IMR-90 (cell line): ENCODE measurements around the gene CDK11B. TPM values are rescaled to one million over a fixed set of nuclear protein-coding genes. Genes with fewer than 3 reads are reported as not detected.

Source experiments
- ATAC-seq: fragments of 200-7000 bp; cut with Tn5 transposase; 2 replicates; pipeline ENCODE4 v1.9.1; 2020; ENCODE audit warnings: low read depth, mild to moderate bottlenecking, moderate library complexity
- BruUV-seq: library from RNA; stranded (reverse); fragments of 400-500 nt; replicated peaks from 2 replicates; lab custom pipeline; 2021; lab: Mats Ljungman, UMichigan
- CTCF ChIA-PET: fragments of 300-600 bp; formaldehyde crosslinking; extraction: SDS; loops from one replicate; lab custom pipeline; 2021; ENCODE audit warnings: antibody characterized with exemption; lab: Yijun Ruan, JAX
- POLR2A ChIA-PET: fragments of 300-600 bp; sonication (Branson Sonifier 250); formaldehyde crosslinking; loops from one replicate; lab custom pipeline; 2022; ENCODE audit warnings: antibody characterized with exemption; ENCODE audit not compliant: unreplicated experiment; lab: Charles Lee
- DNase-seq: peaks from one replicate; pipeline ENCODE4 v3.0.0; 2013
- H2AFZ ChIP-seq: replicated peaks from 2 replicates; pipeline ENCODE3; 2013; ENCODE audit warnings: low read length, mild to moderate bottlenecking; ENCODE audit not compliant: poor library complexity
- H2AK5ac ChIP-seq: 2 replicates; pipeline ENCODE4 v1.6.1; 2013; ENCODE audit warnings: low read depth, low read length, inconsistent platforms
- H2AK9ac ChIP-seq: replicated peaks from 2 replicates; pipeline ENCODE3; 2013; ENCODE audit warnings: mild to moderate bottlenecking, low read depth, low read length, moderate library complexity; ENCODE audit not compliant: poor library complexity
- H2BK120ac ChIP-seq: 2 replicates; pipeline ENCODE4 v1.6.1; 2013; ENCODE audit warnings: low read depth, low read length, inconsistent platforms
- H2BK15ac ChIP-seq: 3 replicates; pipeline ENCODE4 v1.6.1; 2013; ENCODE audit warnings: low read depth, low read length, inconsistent platforms
- H2BK20ac ChIP-seq: 2 replicates; pipeline ENCODE4 v1.6.1; 2013; ENCODE audit warnings: low read depth, mild to moderate bottlenecking, inconsistent platforms, low read length, moderate library complexity
- H2BK5ac ChIP-seq: 2 replicates; pipeline ENCODE4 v1.6.1; 2013; ENCODE audit warnings: mild to moderate bottlenecking, low read depth, low read length, inconsistent platforms; ENCODE audit not compliant: poor library complexity, severe bottlenecking
- H3K14ac ChIP-seq: replicated peaks from 2 replicates; pipeline ENCODE4 v1.6.1; 2013; ENCODE audit warnings: low read depth, low read length, inconsistent platforms
- H3K18ac ChIP-seq: 2 replicates; pipeline ENCODE4 v1.6.1; 2013; ENCODE audit warnings: low read depth, low read length, control low read depth
- H3K23ac ChIP-seq: 2 replicates; pipeline ENCODE4 v1.6.1; 2013; ENCODE audit warnings: low read depth, low read length, inconsistent platforms
- H3K27ac ChIP-seq: 2 replicates; pipeline ENCODE4 v1.5.1; 2013; ENCODE audit warnings: mild to moderate bottlenecking, control low read depth, low read length; ENCODE audit not compliant: insufficient read depth
- H3K27me3 ChIP-seq: 2 replicates; pipeline ENCODE4 v1.6.1; 2013; ENCODE audit warnings: low read length; ENCODE audit not compliant: control insufficient read depth, insufficient read depth
- H3K36me3 ChIP-seq: 2 replicates; pipeline ENCODE4 v1.6.1; 2013; ENCODE audit warnings: low read length, mixed read lengths; ENCODE audit not compliant: control insufficient read depth, insufficient read depth
- H3K4ac ChIP-seq: 2 replicates; pipeline ENCODE4 v1.6.1; 2013; ENCODE audit warnings: low read depth, low read length, inconsistent platforms
- H3K4me1 ChIP-seq: 2 replicates; pipeline ENCODE4 v1.6.1; 2013; ENCODE audit warnings: low read length, mixed read lengths; ENCODE audit not compliant: control insufficient read depth, insufficient read depth
- H3K4me2 ChIP-seq: 2 replicates; pipeline ENCODE4 v1.6.1; 2013; ENCODE audit warnings: low read depth, mild to moderate bottlenecking, control low read depth, low read length, moderate library complexity
- H3K4me3 ChIP-seq: 2 replicates; pipeline ENCODE4 v1.5.1; 2013; ENCODE audit warnings: low read depth, mild to moderate bottlenecking, control low read depth, low read length, moderate library complexity; ENCODE audit not compliant: insufficient read depth
- H3K56ac ChIP-seq: 2 replicates; pipeline ENCODE4 v1.6.1; 2013; ENCODE audit warnings: low read length, inconsistent platforms; ENCODE audit not compliant: insufficient read depth; ENCODE audit errors: extremely low read depth
- H3K79me1 ChIP-seq, 2 experiments: 2 replicates each; pipeline ENCODE4 v1.6.1; 2013; ENCODE audit warnings: low read length in 2 of 2, inconsistent platforms in 1 of 2, low read depth in 1 of 2
- H3K9ac ChIP-seq: 2 replicates; pipeline ENCODE4 v1.6.1; 2013; ENCODE audit warnings: low read depth, low read length, control low read depth
- H3K9me1 ChIP-seq: 2 replicates; pipeline ENCODE4 v1.6.1; 2013; ENCODE audit warnings: low read length, inconsistent platforms; ENCODE audit not compliant: insufficient read depth
- H3K9me3 ChIP-seq: 2 replicates; pipeline ENCODE4 v1.6.1; 2013; ENCODE audit warnings: low read length; ENCODE audit not compliant: control insufficient read depth, insufficient read depth
- H4K20me1 ChIP-seq: 2 replicates; pipeline ENCODE4 v1.6.1; 2013; ENCODE audit warnings: low read length, inconsistent platforms; ENCODE audit not compliant: insufficient read depth
- H4K5ac ChIP-seq: 2 replicates; pipeline ENCODE4 v1.6.1; 2013; ENCODE audit warnings: mild to moderate bottlenecking, low read depth, low read length, control low read depth
- H4K8ac ChIP-seq, 2 experiments: 2 replicates each; pipeline ENCODE4 v1.6.1; 2013; ENCODE audit warnings: low read depth in 2 of 2, low read length in 2 of 2, control low read depth in 1 of 2, inconsistent platforms in 1 of 2
- H4K91ac ChIP-seq: 2 replicates; pipeline ENCODE4 v1.6.1; 2013; ENCODE audit warnings: low read depth, low read length, inconsistent platforms; ENCODE audit not compliant: insufficient read depth
- CHD1 ChIP-seq: IDR thresholded peaks from 2 replicates; pipeline ENCODE4 v1.6.1; 2012; ENCODE audit warnings: low read depth, low read length, improper control_type of control experiment
- CTCF ChIP-seq: conservative IDR thresholded peaks from 2 replicates; pipeline ENCODE4 v1.5.1; 2012; ENCODE audit warnings: mild to moderate bottlenecking, low read depth, low read length, improper control_type of control experiment
- MAFK ChIP-seq: IDR thresholded peaks from 2 replicates; pipeline ENCODE4 v1.6.1; 2012; ENCODE audit warnings: low read depth, low read length, improper control_type of control experiment
- MAZ ChIP-seq: IDR thresholded peaks from 2 replicates; pipeline ENCODE4 v1.6.1; 2012; ENCODE audit warnings: low read depth, mild to moderate bottlenecking, low read length, improper control_type of control experiment, moderate library complexity, borderline replicate concordance
- NFE2L2 ChIP-seq: fragments of 150-350 bp; IDR thresholded peaks from 2 replicates; pipeline ENCODE4 v1.6.1; 2016; ENCODE audit warnings: low read depth, mild to moderate bottlenecking, low read length
- POLR2A ChIP-seq: IDR thresholded peaks from 2 replicates; pipeline ENCODE4 v1.6.1; 2012; ENCODE audit warnings: mild to moderate bottlenecking, low read depth, low read length
- RFX5 ChIP-seq: IDR thresholded peaks from 2 replicates; pipeline ENCODE4 v1.8.0; 2012; ENCODE audit warnings: low read depth, mild to moderate bottlenecking, low read length, moderate library complexity
- SMC3 ChIP-seq: fragments of 150-350 bp; IDR thresholded peaks from 2 replicates; pipeline ENCODE4 v1.6.1; 2016; ENCODE audit warnings: low read depth, mild to moderate bottlenecking, antibody characterized with exemption, low read length, moderate library complexity
- WGBS, 2 experiments: methylation state at CpG; one replicate each; pipeline versions ENCODE4 v1.1.5 to v1.1.7; 2013; ENCODE audit warnings: missing lambda C conversion rate in 2 of 2; ENCODE audit not compliant: insufficient read length in 1 of 2; ENCODE audit errors: extremely low coverage in 2 of 2; 5-methylcytosine and 5-hydroxymethylcytosine counted together
- dilution Hi-C: fragments of 300-500 bp; cut with HindIII; formaldehyde crosslinking; loops from one replicate; pipeline ENCODE4 v1.14.3; 2018; ENCODE audit warnings: low sequenced_read_pairs; ENCODE audit not compliant: unreplicated experiment
- in situ Hi-C: fragments of 300-500 bp; cut with MboI; formaldehyde crosslinking; loops from 3 replicates; pipeline ENCODE4 v1.14.3; 2019; ENCODE audit warnings: low sequenced_read_pairs, inconsistent platforms, mixed read lengths
- intact Hi-C: fragments of 100-400 bp; cut with micrococcal nuclease; formaldehyde crosslinking; loops from 2 replicates; pipeline ENCODE4 v1.10.0; 2022
- polyA plus RNA-seq, 3 experiments: library from polyadenylated mRNA; depleted of rRNA; stranded (reverse); fragments of >200 nt; gene quantifications; 2 replicates each; pipeline ENCODE4 v1.2.3, GENCODE V29; 2012; ENCODE audit warnings: low replicate concordance in 1 of 3
- total RNA-seq: library from RNA; depleted of rRNA; stranded (reverse); fragments of >200 nt; gene quantifications from 2 replicates; pipeline ENCODE4 v1.2.3, GENCODE V29; 2012

CDK11B gene
- total and polyA plus RNA-seq, 2 of the 4 experiments (the other 2 are of a cell fraction), result 8.2 to 19.1 TPM

- Histone ChIP-seq H2AK9ac (no peak overlapping the region), H2BK120ac (no peak overlapping the region), H3K9me1 (no peaks in the 10 kb centered on the region), H2AK5ac (no peak overlapping the region), H3K4ac (no peak overlapping the region), H3K9ac (no peak overlapping the region), H4K5ac (no peak overlapping the region), H4K20me1 (peaks cover 6% of the 10 kb centered on the region; the same call in 1 of the 2 replicates), H2AFZ (no peak overlapping the region), H3K4me3 (no peak overlapping the region), H3K4me1 (no peaks in the 10 kb centered on the region; the same call in 1 of the 2 replicates), H4K91ac (no peak overlapping the region), H4K8ac (no peak overlapping the region), H2BK15ac (no peak overlapping the region), H3K27me3 (no peaks in the 10 kb centered on the region), H3K27ac (no peak overlapping the region), H2BK5ac (no peak overlapping the region), H3K18ac (no peak overlapping the region), H3K4me2 (no peak overlapping the region), H2BK20ac (no peak overlapping the region), H3K56ac (no peak overlapping the region), H3K9me3 (no peaks in the 10 kb centered on the region), H3K23ac (no peak overlapping the region), H3K14ac (no peak overlapping the region), H3K36me3 (peaks cover 23% of the 10 kb centered on the region), H3K79me1 (no peaks in the 10 kb centered on the region)
- DNase-seq (no peak), ATAC-seq (no peak)
- intact Hi-C loops, result no loop called here
- BruUV-seq, result no TSS peak
- in situ Hi-C loops, result no loop called here
- 63% methylated on average over 12 of the region's 48 CpGs; no CpG with 5 or more reads in 1 of the 2 experiments for WGBS, 2 experiments
- POLR2A ChIA-PET, result no interaction called here
- dilution Hi-C loops, result no loop called here
- CTCF ChIA-PET, result no interaction called here
- TF ChIP-seq RFX5 (no peak), CHD1 (no peak), CTCF (no peak), MAZ (no peak), MAFK (no peak), POLR2A (no peak), NFE2L2 (no peak), SMC3 (no peak)
These were observed 29.2 kb downstream of the CDK11B start for GRCh38 chr1:1629430-1630190.
